Prostate gland (tissue), 2 donors: Measurements from ENCODE around the gene INSIG1. TPM values are rescaled to one million over a fixed set of nuclear protein-coding genes. Genes with fewer than 3 reads are reported as not detected.

ENCODE experiments used
- DNase-seq: peaks from one replicate; pipeline ENCODE4 v3.0.0-alpha.2; 2019; ENCODE audit warnings: low spot score
- H3K27ac ChIP-seq, 2 donors: fragments of 200-600 bp; sonication (generic); 2 replicates each; pipeline ENCODE4 v1.5.1; 2017 to 2019
- H3K27me3 ChIP-seq: fragments of 200-600 bp; sonication (generic); replicated peaks from 2 replicates; pipeline ENCODE4 v1.5.1; 2019; ENCODE audit not compliant: insufficient read depth
- H3K36me3 ChIP-seq, 2 donors: fragments of 200-600 bp; sonication (generic); 1 replicate in 1 of 2; 2 replicates in 1 of 2; pipeline versions ENCODE4 v1.5.1 to v1.8.1; 2017 to 2019
- H3K4me1 ChIP-seq: fragments of 200-600 bp; sonication (generic); replicated peaks from 2 replicates; pipeline ENCODE4 v1.5.1; 2019
- H3K4me3 ChIP-seq, 2 donors: fragments of 200-600 bp; sonication (generic); 2 replicates each; pipeline ENCODE4 v1.5.1; 2017 to 2019
- H3K9me3 ChIP-seq: fragments of 200-600 bp; sonication (generic); 2 replicates; pipeline ENCODE4 v1.5.1; 2017
- CTCF ChIP-seq, 4 experiments: fragments of 200-600 bp in 2 of 4; fragments of 450-650 bp in 2 of 4; sonication (generic) in 2 of 4; IDR thresholded peaks; 1 replicate in 3 of 4; 2 replicates in 1 of 4; pipeline ENCODE4 v1.5.1; 2016 to 2019; ENCODE audit warnings: antibody characterized with exemption in 4 of 4, mild to moderate bottlenecking in 2 of 4, moderate library complexity in 2 of 4
- POLR2A ChIP-seq: fragments of 450-650 bp; IDR thresholded peaks from one replicate; pipeline ENCODE4 v1.6.1; 2016; ENCODE audit warnings: antibody characterized with exemption, mild to moderate bottlenecking
- POLR2AphosphoS5 ChIP-seq: sonication (generic); formaldehyde crosslinking; IDR thresholded peaks from one replicate; pipeline ENCODE4 v1.6.1; 2017; ENCODE audit warnings: antibody characterized with exemption
- WGBS: methylation state at CpG from one replicate; pipeline ENCODE4 v1.1.5; 2018; 5-methylcytosine and 5-hydroxymethylcytosine counted together
- intact Hi-C: fragments of 100-400 bp; cut with DNase I; formaldehyde crosslinking; loops from one replicate; pipeline ENCODE4 v1.14.2; 2022
- total RNA-seq, 2 donors: library from RNA; depleted of rRNA; stranded (reverse); fragments of >200 nt; gene quantifications; one replicate each; pipeline ENCODE4 v1.1.0, GENCODE V29; 2016

The INSIG1 gene
- total RNA-seq, 2 donors from 2014 or later: 60.5 to 112 TPM

GRCh38 chr7:155286686-155287085 lies 11.0 kb upstream of the INSIG1 start:
- TF ChIP-seq POLR2A: no peak
- no peak for TF ChIP-seq POLR2AphosphoS5
- no peak for TF ChIP-seq CTCF (IDR thresholded peaks at IDR 0.05)
- DNase-seq: no peak
- Histone ChIP-seq H3K4me1 (no peaks in the 10 kb centered on the region), H3K4me3 (no peak overlapping the region), H3K9me3 (no peaks in the 10 kb centered on the region), H3K36me3 (no peaks in the 10 kb centered on the region), H3K27ac (no peak overlapping the region), H3K27me3 (no peaks in the 10 kb centered on the region)
- 92% methylated on average over 8 of the region's 8 CpGs for WGBS
- intact Hi-C loops: no loop called here

GRCh38 chr7:155287284-155287935 lies 10.3 kb upstream of the INSIG1 start:
- H3K4me1 ChIP-seq: no peaks in the 10 kb centered on the region
- TF ChIP-seq POLR2AphosphoS5 (no peak), POLR2A (no peak), CTCF (IDR thresholded peaks at IDR 0.05) (no peak)
- no peak overlapping the region for H3K27ac ChIP-seq
- no peak for DNase-seq
- 95% methylated on average over 26 of the region's 26 CpGs for WGBS
- H3K36me3 ChIP-seq: no peaks in the 10 kb centered on the region
- H3K27me3 ChIP-seq: no peaks in the 10 kb centered on the region
- H3K9me3 ChIP-seq: no peaks in the 10 kb centered on the region
- no peak overlapping the region for H3K4me3 ChIP-seq
- intact Hi-C loops: no loop called here

GRCh38 chr7:155288055-155288454 lies 9.6 kb upstream of the INSIG1 start:
- no peak overlapping the region for H3K4me3 ChIP-seq
- no peaks in the 10 kb centered on the region for H3K27me3 ChIP-seq
- intact Hi-C loops: no loop called here
- no peaks in the 10 kb centered on the region for H3K36me3 ChIP-seq
- TF ChIP-seq POLR2AphosphoS5 (no peak), CTCF (IDR thresholded peaks at IDR 0.05) (no peak), POLR2A (no peak)
- no peak overlapping the region for H3K27ac ChIP-seq
- DNase-seq: no peak
- no peaks in the 10 kb centered on the region for H3K4me1 ChIP-seq
- no peaks in the 10 kb centered on the region for H3K9me3 ChIP-seq
- 91% methylated on average over 18 of the region's 18 CpGs for WGBS

GRCh38 chr7:155289107-155289506 lies 8.6 kb upstream of the INSIG1 start:
- 69% methylated on average over 7 of the region's 7 CpGs for WGBS
- Histone ChIP-seq H3K4me3 (no peak overlapping the region), H3K4me1 (no peaks in the 10 kb centered on the region), H3K27ac (no peak overlapping the region), H3K9me3 (no peaks in the 10 kb centered on the region), H3K27me3 (no peaks in the 10 kb centered on the region), H3K36me3 (no peaks in the 10 kb centered on the region)
- intact Hi-C loops: no loop called here
- TF ChIP-seq CTCF (IDR thresholded peaks at IDR 0.05): no peak
- TF ChIP-seq POLR2AphosphoS5: no peak
- TF ChIP-seq POLR2A: no peak
- no peak for DNase-seq

GRCh38 chr7:155289949-155290501 lies 7.7 kb upstream of the INSIG1 start:
- TF ChIP-seq POLR2A (no peak), CTCF (IDR thresholded peaks at IDR 0.05) (no peak), POLR2AphosphoS5 (no peak)
- no peaks in the 10 kb centered on the region for H3K4me1 ChIP-seq
- no peak overlapping the region for H3K4me3 ChIP-seq
- intact Hi-C loops: loop anchor here (10.0 kb wide), 1 partner anchor 85 kb away; no protein-coding TSS in a partner anchor
- 88% methylated on average over 10 of the region's 11 CpGs for WGBS
- no peaks in the 10 kb centered on the region for H3K27me3 ChIP-seq
- DNase-seq: no peak
- H3K9me3 ChIP-seq: no peaks in the 10 kb centered on the region
- no peaks in the 10 kb centered on the region for H3K36me3 ChIP-seq
- H3K27ac ChIP-seq: no peak overlapping the region
